Uterus (tissue), 2 donors: ENCODE results near the gene TEX2.

Experiments used
- CTCF ChIP-seq, 4 experiments: fragments of 200-600 bp in 2 of 4; fragments of 450-650 bp in 2 of 4; sonication (generic) in 2 of 4; IDR thresholded peaks; one replicate each; pipeline ENCODE4 v1.5.1; 2016 to 2019; ENCODE audit warnings: antibody characterized with exemption in 4 of 4, mild to moderate bottlenecking in 2 of 4, moderate library complexity in 1 of 4
- POLR2A ChIP-seq, 2 donors: fragments of 450-650 bp; IDR thresholded peaks; one replicate each; pipeline ENCODE4 v1.6.1; 2016; ENCODE audit warnings: antibody characterized with exemption in 2 of 2, mild to moderate bottlenecking in 1 of 2, moderate library complexity in 1 of 2

- TF ChIP-seq CTCF (IDR thresholded peaks at IDR 0.05) (no peak), POLR2A (IDR thresholded peaks at IDR 0.05) (no peak)
These were observed 10.2 kb downstream of the TEX2 start for GRCh38 chr17:64252831-64253230.
